B cell (primary cell): ENCODE measurements around the gene TMEM244. TPM values are rescaled to one million over a fixed set of nuclear protein-coding genes. Genes with fewer than 3 reads are reported as not detected.

Source experiments
- ATAC-seq: fragments of 200-7000 bp; cut with Tn5 transposase; one replicate; pipeline ENCODE4 v1.10.0; 2021; ENCODE audit warnings: low read depth, mild to moderate bottlenecking, moderate number of reproducible peaks, moderate library complexity
- CTCF ChIA-PET: fragments of 350-600 bp; sonication (Branson Sonifier 250); formaldehyde crosslinking; loops from one replicate; lab custom pipeline; 2021; ENCODE audit warnings: antibody characterized with exemption, inconsistent platforms; lab: Charles Lee
- POLR2A ChIA-PET: fragments of 350-600 bp; sonication (Branson Sonifier 250); formaldehyde crosslinking; loops from one replicate; lab custom pipeline; 2021; ENCODE audit warnings: antibody characterized with exemption; lab: Charles Lee
- DNase-seq: peaks from one replicate; pipeline ENCODE4 v3.0.0; 2013
- H2AFZ ChIP-seq: 2 replicates; pipeline ENCODE4 v1.6.1; 2012; ENCODE audit warnings: mild to moderate bottlenecking, low read depth, low read length; ENCODE audit not compliant: insufficient read depth, poor library complexity, severe bottlenecking
- H3K27ac ChIP-seq, 2 donors: 1 replicate in 1 of 2; 2 replicates in 1 of 2; pipeline ENCODE4 v1.5.1; 2012 to 2013; ENCODE audit warnings: low read length in 2 of 2, mild to moderate bottlenecking in 2 of 2, moderate library complexity in 1 of 2
- H3K27me3 ChIP-seq, 4 experiments: fragments of 200-600 bp in 1 of 4; sonication (generic) in 1 of 4; replicated peaks in 1 of 4; 1 replicate in 2 of 4; 2 replicates in 2 of 4; pipeline versions ENCODE4 v1.6.1 to v1.7.0; 2013 to 2016; ENCODE audit warnings: low read length in 3 of 4, mild to moderate bottlenecking in 2 of 4, mixed read lengths in 1 of 4, moderate library complexity in 1 of 4; ENCODE audit not compliant: insufficient read depth in 4 of 4, control insufficient read depth in 3 of 4; ENCODE audit errors: control extremely low read depth in 1 of 4
- H3K36me3 ChIP-seq, 2 experiments: replicated peaks in 1 of 2; 1 replicate in 1 of 2; 2 replicates in 1 of 2; pipeline versions ENCODE4 v1.6.1 to v1.7.1; 2013; ENCODE audit warnings: low read length in 1 of 2; ENCODE audit not compliant: insufficient read depth in 2 of 2, control insufficient read depth in 1 of 2; ENCODE audit errors: control extremely low read depth in 1 of 2, extremely low read depth in 1 of 2
- H3K4me1 ChIP-seq, 2 donors: fragments of 200-600 bp in 1 of 2; sonication (generic) in 1 of 2; 1 replicate in 1 of 2; 2 replicates in 1 of 2; pipeline versions ENCODE4 v1.5.1 to v1.6.1; 2013 to 2017; ENCODE audit warnings: low read length in 2 of 2; ENCODE audit not compliant: control insufficient read depth in 2 of 2, insufficient read depth in 2 of 2
- H3K4me2 ChIP-seq: replicated peaks from 2 replicates; pipeline ENCODE3; 2012; ENCODE audit warnings: mild to moderate bottlenecking, low read depth, low read length; ENCODE audit not compliant: poor library complexity, severe bottlenecking
- H3K4me3 ChIP-seq, 5 experiments: fragments of 200-600 bp in 1 of 5; sonication (generic) in 1 of 5; 1 replicate in 3 of 5; 2 replicates in 2 of 5; pipeline versions ENCODE4 v1.5.1 to v1.7.0; 2011 to 2016; ENCODE audit warnings: low read length in 4 of 5, mild to moderate bottlenecking in 4 of 5, low read depth in 2 of 5, control low read depth in 1 of 5, moderate library complexity in 1 of 5; ENCODE audit not compliant: insufficient read depth in 1 of 5; ENCODE audit errors: control extremely low read depth in 1 of 5, extremely low read depth in 1 of 5
- H3K79me2 ChIP-seq: fragments of 200-600 bp; sonication (generic); one replicate; pipeline ENCODE4 v1.6.0; 2016; ENCODE audit warnings: low read length; ENCODE audit not compliant: control insufficient read depth, insufficient read depth
- H3K9ac ChIP-seq: fragments of 200-600 bp; sonication (generic); 2 replicates; pipeline ENCODE4 v1.6.1; 2017; ENCODE audit warnings: mild to moderate bottlenecking, low read length, moderate library complexity
- H3K9me3 ChIP-seq, 3 donors: one replicate each; pipeline versions ENCODE4 v1.6.1 to v1.7.1; 2013; ENCODE audit warnings: low read length in 2 of 3; ENCODE audit not compliant: control insufficient read depth in 2 of 3, insufficient read depth in 1 of 3; ENCODE audit errors: control extremely low read depth in 1 of 3
- H4K20me1 ChIP-seq: 2 replicates; pipeline ENCODE4 v1.6.0; 2012; ENCODE audit warnings: mild to moderate bottlenecking, low read length; ENCODE audit not compliant: insufficient read depth, control insufficient read depth, poor library complexity, severe bottlenecking
- H3K27ac Mint-ChIP-seq: one replicate; pipeline ENCODE4 v1.8.0; 2021; ENCODE audit warnings: mixed read lengths
- H3K27me3 Mint-ChIP-seq: one replicate; pipeline ENCODE4 v1.8.0; 2021; ENCODE audit warnings: mixed read lengths
- H3K4me1 Mint-ChIP-seq: one replicate; pipeline ENCODE4 v1.8.0; 2021; ENCODE audit warnings: mixed read lengths
- H3K4me3 Mint-ChIP-seq: one replicate; pipeline ENCODE4 v1.8.0; 2021; ENCODE audit warnings: mixed read lengths
- H3K9me3 Mint-ChIP-seq: one replicate; pipeline ENCODE4 v1.8.0; 2022; ENCODE audit warnings: mixed read lengths; ENCODE audit not compliant: insufficient read depth
- CTCF ChIP-seq: fragments of 200-600 bp; IDR thresholded peaks from one replicate; pipeline ENCODE4 v1.8.0; 2022; ENCODE audit warnings: antibody characterized with exemption, mild to moderate bottlenecking
- EZH2 ChIP-seq: IDR thresholded peaks from 2 replicates; pipeline ENCODE4 v1.6.1; 2012; ENCODE audit warnings: borderline replicate concordance, low read depth, mild to moderate bottlenecking, moderate library complexity, low read length; ENCODE audit not compliant: insufficient read depth, poor library complexity, severe bottlenecking
- WGBS: methylation state at CpG from one replicate; pipeline ENCODE4 v1.1.5; 2013; ENCODE audit warnings: missing lambda C conversion rate; ENCODE audit not compliant: insufficient coverage; 5-methylcytosine and 5-hydroxymethylcytosine counted together
- intact Hi-C: fragments of 100-400 bp; cut with micrococcal nuclease; formaldehyde crosslinking; loops from one replicate; pipeline ENCODE4 v1.10.0; 2022
- polyA plus RNA-seq: library from polyadenylated mRNA; depleted of rRNA; stranded (reverse); fragments of >200 nt; gene quantifications from 2 replicates; pipeline ENCODE4 v1.2.3, GENCODE V29; 2012
- total RNA-seq, 2 donors: library from RNA; stranded (reverse); fragments of 120-200 nt in 1 of 2; gene quantifications; 1 replicate in 1 of 2; 2 replicates in 1 of 2; pipeline versions ENCODE4 v1.2.3 to v1.2.4, GENCODE V29; 2013 to 2022

Gene TMEM244
- total and polyA plus RNA-seq, 2 donors (not counting 1 experiment from before 2014, with no cell fraction given) = not detected

- Histone ChIP-seq H3K4me2 (no peak overlapping the region), H3K9ac (no peak overlapping the region)
- intact Hi-C loops = no loop called here
These were observed 59.2 kb downstream of the TMEM244 start for GRCh38 chr6:129801909-129802308.

GRCh38 chr6:129795261-129795660, 65.9 kb downstream of the TMEM244 start:
- H3K4me1 ChIP-seq = no peaks in the 10 kb centered on the region
- no peak overlapping the region for H2AFZ ChIP-seq
- H3K9me3 ChIP-seq = no peaks in the 10 kb centered on the region
- H3K79me2 ChIP-seq = no peaks in the 10 kb centered on the region
- no peak overlapping the region for H3K9ac ChIP-seq
- CTCF ChIA-PET = interaction anchor here (1.5 kb wide), 1 partner anchor 20 kb away, joined by 3 read pairs; no protein-coding TSS in a partner anchor
- no peak overlapping the region for H3K4me3 ChIP-seq
- intact Hi-C loops = no loop called here
- DNase-seq (no peak), ATAC-seq (no peak)
- Mint-ChIP-seq H3K4me3 (no peak overlapping the region), H3K27ac (no peak overlapping the region), H3K4me1 (peaks cover 3% of the 10 kb centered on the region), H3K9me3 (no peaks in the 10 kb centered on the region), H3K27me3 (no peaks in the 10 kb centered on the region)
- no peaks in the 10 kb centered on the region for H4K20me1 ChIP-seq
- WGBS = 71% methylated on average over 2 of the region's 2 CpGs
- H3K4me2 ChIP-seq = no peak overlapping the region
- POLR2A ChIA-PET = no interaction called here
- TF ChIP-seq CTCF (no peak), EZH2 (no peak)
- H3K27me3 ChIP-seq = peaks cover 0 to 2% (median 0%) of the 10 kb centered on the region in 4 experiments
- H3K36me3 ChIP-seq = no peaks in the 10 kb centered on the region
- H3K27ac ChIP-seq = no peak overlapping the region

More at GRCh38 chr6:129801909-129802308, 59.2 kb downstream of the TMEM244 start:
- Histone ChIP-seq H3K4me3 (no peak overlapping the region), H3K9me3 (peaks cover 0 to 9% (median 4%) of the 10 kb centered on the region in 3 donors), H2AFZ (no peak overlapping the region), H3K27me3 (no peaks in the 10 kb centered on the region), H3K27ac (no peak overlapping the region), H3K36me3 (no peaks in the 10 kb centered on the region), H3K4me1 (no peaks in the 10 kb centered on the region), H3K79me2 (no peaks in the 10 kb centered on the region), H4K20me1 (no peaks in the 10 kb centered on the region)
- ATAC-seq (no peak), DNase-seq (no peak)
- TF ChIP-seq CTCF = no peak
- no peak for TF ChIP-seq EZH2
- peaks cover 14% of the 10 kb centered on the region for H3K27me3 Mint-ChIP-seq
- H3K9me3 Mint-ChIP-seq = peaks cover 4% of the 10 kb centered on the region
- H3K4me1 Mint-ChIP-seq = no peaks in the 10 kb centered on the region
- H3K4me3 Mint-ChIP-seq = no peak overlapping the region
- WGBS = 87% methylated on average over 1 of the region's 4 CpGs
- no peak overlapping the region for H3K27ac Mint-ChIP-seq
- POLR2A ChIA-PET = no interaction called here
- CTCF ChIA-PET = no interaction called here
